Middle frontal gyrus (tissue), 1 donor: ENCODE measurements around the gene AEBP1.
"Not testable (repeated sequence)": the region's sequence is repeated elsewhere in the genome, so short reads cannot be mapped to it uniquely, and the experiment has no call there.

Experiments used
- DNase-seq: peaks from one replicate; pipeline ENCODE4 v3.0.0-alpha.2; 2015; ENCODE audit warnings: low spot score; ENCODE audit errors: extremely low spot score

Gene AEBP1

DNA sequence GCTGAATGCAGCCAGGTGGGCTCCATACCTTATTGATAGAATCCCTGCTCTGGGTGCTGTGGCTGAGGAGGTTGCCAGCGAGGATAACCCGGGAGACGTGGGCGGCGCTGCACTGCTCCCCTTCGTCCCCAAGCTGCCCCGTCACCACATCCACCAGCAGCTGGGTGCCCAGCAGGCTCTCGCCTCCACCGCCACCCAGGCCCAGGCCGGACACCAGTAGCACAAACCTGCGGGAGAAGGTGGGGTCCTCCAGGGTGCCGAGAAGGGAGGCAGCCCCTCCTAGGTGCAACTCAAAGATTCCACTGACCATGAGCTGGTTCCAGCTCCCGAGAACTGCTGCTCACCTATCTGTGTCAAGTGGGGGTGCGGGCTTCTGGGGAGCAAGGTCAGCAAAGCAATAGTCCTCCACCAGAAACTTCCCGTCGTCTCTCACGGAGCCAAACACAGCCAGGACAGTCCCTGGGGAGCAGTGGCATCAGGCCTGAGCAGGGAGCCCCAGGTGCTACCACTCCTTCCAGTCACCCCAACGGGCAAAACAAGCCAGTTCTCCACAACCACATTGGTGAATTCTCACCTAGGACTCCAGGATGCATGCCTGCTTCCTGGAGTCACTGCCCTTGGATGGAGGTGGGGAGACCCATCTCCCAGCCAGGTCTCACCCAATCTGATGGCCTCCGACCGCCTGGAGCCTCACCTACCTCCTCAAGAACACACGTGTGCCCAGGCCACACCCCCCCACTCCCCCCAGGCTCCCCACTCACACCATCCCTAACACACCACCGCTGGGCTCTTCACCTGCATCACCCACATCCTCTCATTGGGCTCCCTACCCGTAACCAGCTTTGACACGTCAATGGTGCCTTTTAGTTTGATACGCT lies 12.9 kb downstream of the AEBP1 start:
- DNase-seq = no peak

DNA sequence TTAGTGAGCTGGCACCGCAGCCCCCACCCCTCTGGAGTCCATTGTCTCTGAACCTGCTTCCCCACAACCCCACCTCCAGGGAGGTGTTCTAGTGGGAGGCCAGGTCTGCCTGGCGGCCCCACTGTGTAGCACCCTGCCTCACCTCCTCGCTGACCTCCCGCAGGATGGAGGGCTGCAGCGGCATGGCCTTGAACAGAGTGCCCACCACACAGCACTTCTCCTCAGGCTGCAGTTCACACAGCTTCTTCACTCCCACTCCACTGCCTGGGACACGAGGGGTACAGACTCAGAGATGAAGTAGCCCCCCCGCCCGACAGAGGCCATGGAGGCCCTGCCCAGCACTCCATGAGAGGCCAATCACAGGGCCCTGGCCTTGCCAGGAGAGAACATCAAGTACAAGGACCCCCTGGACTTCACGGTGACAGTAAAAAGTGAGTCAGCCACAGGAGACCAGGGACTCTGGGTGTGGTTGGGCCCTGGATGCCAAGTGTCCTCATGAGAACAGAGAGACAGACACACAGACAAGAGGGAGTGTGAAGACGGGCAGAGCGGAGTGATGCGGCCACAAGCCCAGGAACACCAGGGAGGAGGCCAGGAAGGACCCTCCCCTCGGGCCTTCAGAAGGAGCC lies 13.8 kb downstream of the AEBP1 start:
- DNase-seq = no peak

DNA sequence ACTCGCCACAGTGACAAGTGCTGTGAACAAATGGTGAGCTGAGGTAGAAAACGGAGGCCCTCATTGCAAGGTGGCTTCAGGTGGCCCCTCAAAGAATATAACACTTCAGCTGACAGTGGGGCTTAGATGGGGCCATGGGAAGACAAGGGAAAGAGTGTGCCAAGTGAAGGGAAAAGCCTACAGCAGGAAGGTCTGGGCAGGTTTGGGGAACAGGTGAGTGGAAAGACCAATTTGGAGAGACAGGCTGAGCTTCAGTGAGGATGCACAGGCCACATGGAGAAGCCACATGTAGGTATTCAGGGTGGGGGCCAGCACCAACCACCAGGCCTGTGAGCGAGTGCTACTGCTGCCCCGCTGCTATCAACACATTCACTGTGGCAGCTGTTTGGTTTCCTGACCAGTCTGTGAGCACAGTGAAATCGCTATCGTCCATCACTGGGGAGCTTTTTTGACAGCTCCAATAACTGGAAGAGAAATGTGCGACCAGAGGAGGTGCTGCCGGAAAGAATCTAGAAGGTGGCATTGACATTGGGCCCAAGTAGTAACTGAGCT lies 15.8 kb downstream of the AEBP1 start:
- no peak for DNase-seq

- DNase-seq = no peak
Observed at GRCh38 chr7:44120395-44120794, 16.2 kb downstream of the AEBP1 start.

GRCh38 chr7:44121761-44122420 lies 17.7 kb downstream of the AEBP1 start:
- DNase-seq = no peak

DNA sequence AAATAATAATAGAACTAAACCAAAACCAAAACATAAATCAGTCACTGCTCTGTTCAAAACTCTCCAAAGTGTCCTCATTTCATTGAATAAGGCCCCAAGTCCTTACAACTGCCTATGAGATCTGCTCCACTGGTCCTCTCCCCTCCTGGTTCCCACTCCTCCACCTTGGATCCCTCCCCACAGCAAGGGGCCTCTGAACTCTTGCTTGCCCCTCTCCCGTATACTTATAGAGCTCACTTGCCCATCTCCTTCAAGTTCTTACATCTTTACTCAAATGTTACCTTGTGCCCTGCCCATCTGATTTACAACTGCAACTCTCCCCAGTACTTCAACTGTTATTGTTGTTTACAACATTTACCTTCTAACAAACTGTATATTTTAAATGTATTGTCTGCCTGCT lies 18.4 kb downstream of the AEBP1 start:
- no peak for DNase-seq

- DNase-seq = peak; percentile 93
Observed at GRCh38 chr7:44123190-44124003, 19.3 kb downstream of the AEBP1 start, which contains the start of gene POLD2. Gene POLD2, minus strand, starts transcription at chr7:44123548. Its CDS starts 1,495 bp downstream, at chr7:44122053.

DNA sequence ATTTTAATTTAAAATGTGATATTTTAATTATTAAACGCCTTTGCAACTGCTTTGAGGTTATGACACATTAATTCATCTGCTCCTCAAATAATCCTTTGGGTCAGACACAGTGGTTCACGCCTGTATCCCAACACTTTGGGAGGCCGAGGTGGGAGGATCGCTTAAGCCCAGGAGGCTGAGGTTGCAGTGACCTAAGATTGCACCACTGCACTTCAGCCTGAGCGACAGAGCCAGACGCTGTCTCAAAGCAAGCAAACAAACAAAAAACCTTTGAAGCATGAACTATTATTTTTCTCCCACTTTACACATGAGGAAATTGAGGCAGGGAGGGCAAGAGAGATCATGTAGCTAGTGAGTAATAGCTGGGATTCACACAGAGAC lies 20.7 kb downstream of the AEBP1 start:
- DNase-seq = no peak

GRCh38 chr7:44126574-44126973 lies 22.4 kb downstream of the AEBP1 start:
- not testable (repeated sequence) for DNase-seq

GRCh38 chr7:44127161-44127560 lies 23.0 kb downstream of the AEBP1 start:
- DNase-seq = no peak

GRCh38 chr7:44128721-44129582 lies 24.8 kb downstream of the AEBP1 start:
- no peak for DNase-seq

- DNase-seq = no peak
Observed at GRCh38 chr7:44131173-44132029, 27.3 kb downstream of the AEBP1 start.

- DNase-seq = no peak
Observed at GRCh38 chr7:44132039-44132438, 27.9 kb downstream of the AEBP1 start.

- no peak for DNase-seq
Observed at GRCh38 chr7:44133295-44133694, 29.1 kb downstream of the AEBP1 start.

GRCh38 chr7:44134943-44135628 lies 30.9 kb downstream of the AEBP1 start:
- DNase-seq = no peak

- DNase-seq = no peak
Observed at GRCh38 chr7:44136731-44137130, 32.6 kb downstream of the AEBP1 start.

DNA sequence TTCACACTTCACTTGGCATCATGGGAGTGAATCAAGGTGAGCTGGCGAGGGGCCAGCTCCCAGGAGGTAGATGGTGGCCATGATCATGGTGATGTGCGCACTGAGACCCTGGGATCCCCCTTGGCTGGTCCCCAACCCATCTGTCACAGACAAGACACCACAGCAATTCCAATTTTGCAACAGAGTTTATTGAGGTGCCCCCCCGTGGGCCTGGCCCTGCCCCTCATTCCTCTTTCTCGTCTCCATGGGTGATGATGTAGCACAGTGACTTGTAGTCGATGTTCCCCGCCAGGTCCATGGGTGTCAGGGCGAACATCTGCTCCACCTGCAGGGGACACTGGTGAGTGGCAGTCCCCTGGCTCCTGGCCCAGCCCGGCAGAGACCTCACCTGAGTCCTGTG lies 34.6 kb downstream of the AEBP1 start:
- DNase-seq = no peak

GRCh38 chr7:44139311-44140010 lies 35.3 kb downstream of the AEBP1 start:
- DNase-seq = no peak
